Keratinocyte (primary cell): ENCODE results near the gene SH3D19. TPM values are rescaled to one million over a fixed set of nuclear protein-coding genes. Genes with fewer than 3 reads are reported as not detected.
A peak's percentile ranks its signal among the peaks of the same experiment; 100 is the strongest.

Experiments
- DNase-seq: peaks from one replicate; pipeline ENCODE4 v3.0.0-alpha.2; 2011; ENCODE audit warnings: low read depth, missing footprints, low spot score
- FAIRE-seq: peaks from 2 replicates; lab custom pipeline; 2011; peaks lifted over from hg19 to GRCh38; lab: Jason Lieb, UNC
- H2AFZ ChIP-seq: 2 replicates; pipeline ENCODE4 v1.6.0; 2012; ENCODE audit warnings: low read length, control low read depth, inconsistent platforms; ENCODE audit not compliant: control insufficient read depth
- H3K27ac ChIP-seq: 2 replicates; pipeline ENCODE4 v1.5.1; 2011; ENCODE audit warnings: low read length; ENCODE audit not compliant: control insufficient read depth, insufficient read depth
- H3K27me3 ChIP-seq: 3 replicates; pipeline ENCODE4 v1.6.0; 2011; ENCODE audit warnings: low read length; ENCODE audit not compliant: control insufficient read depth, insufficient read depth; ENCODE audit errors: extremely low read depth
- H3K36me3 ChIP-seq, 2 experiments: 2 replicates in 1 of 2; 3 replicates in 1 of 2; pipeline ENCODE4 v1.5.1; 2011; ENCODE audit warnings: low read length in 2 of 2, mild to moderate bottlenecking in 1 of 2; ENCODE audit not compliant: control insufficient read depth in 2 of 2, insufficient read depth in 2 of 2; ENCODE audit errors: extremely low read depth in 1 of 2
- H3K4me1 ChIP-seq: 3 replicates; pipeline ENCODE4 v1.5.1; 2011; ENCODE audit warnings: low read length; ENCODE audit not compliant: control insufficient read depth, insufficient read depth; ENCODE audit errors: extremely low read depth
- H3K4me2 ChIP-seq: 3 replicates; pipeline ENCODE4 v1.6.0; 2011; ENCODE audit warnings: low read depth, low read length; ENCODE audit not compliant: control insufficient read depth, insufficient read depth; ENCODE audit errors: extremely low read depth
- H3K4me3 ChIP-seq, 3 experiments: fragments of 200-600 bp in 1 of 3; sonication (generic) in 1 of 3; 2 replicates in 2 of 3; 3 replicates in 1 of 3; pipeline ENCODE4 v1.5.1; 2011 to 2016; ENCODE audit warnings: low read length in 3 of 3, mild to moderate bottlenecking in 3 of 3, control low read depth in 2 of 3, inconsistent platforms in 1 of 3, low read depth in 1 of 3, mixed read lengths in 1 of 3, mixed run types in 1 of 3, moderate library complexity in 1 of 3; ENCODE audit not compliant: control insufficient read depth in 2 of 3, insufficient read depth in 2 of 3; ENCODE audit errors: extremely low read depth in 1 of 3
- H3K79me2 ChIP-seq: 2 replicates; pipeline ENCODE4 v1.6.0; 2012; ENCODE audit warnings: low read length; ENCODE audit not compliant: control insufficient read depth, insufficient read depth
- H3K9ac ChIP-seq: 3 replicates; pipeline ENCODE4 v1.6.0; 2011; ENCODE audit warnings: low read length; ENCODE audit not compliant: control insufficient read depth, insufficient read depth; ENCODE audit errors: extremely low read depth
- H3K9me1 ChIP-seq: 3 replicates; pipeline ENCODE4 v1.6.0; 2011; ENCODE audit warnings: low read length; ENCODE audit not compliant: control insufficient read depth, insufficient read depth; ENCODE audit errors: extremely low read depth
- H3K9me3 ChIP-seq: 2 replicates; pipeline ENCODE4 v1.5.1; 2012; ENCODE audit warnings: low read depth, low read length; ENCODE audit not compliant: control insufficient read depth
- H4K20me1 ChIP-seq: 3 replicates; pipeline ENCODE4 v1.6.0; 2011; ENCODE audit warnings: low read length; ENCODE audit not compliant: control insufficient read depth, insufficient read depth; ENCODE audit errors: extremely low read depth
- CTCF ChIP-seq, 3 experiments: IDR thresholded peaks in 1 of 3; conservative IDR thresholded peaks in 1 of 3; optimal IDR thresholded peaks in 1 of 3; 2 replicates in 2 of 3; 3 replicates in 1 of 3; pipeline versions ENCODE3 to v1.5.1; 2011; ENCODE audit warnings: low read length in 3 of 3, mild to moderate bottlenecking in 3 of 3, moderate library complexity in 2 of 3, control low read depth in 1 of 3, inconsistent platforms in 1 of 3; ENCODE audit not compliant: insufficient read depth in 2 of 3; ENCODE audit errors: extremely low read depth in 1 of 3
- EZH2 ChIP-seq: IDR thresholded peaks from one replicate; pipeline ENCODE4 v1.6.1; 2012; ENCODE audit warnings: inconsistent platforms, mild to moderate bottlenecking, low read length, moderate library complexity
- dilution Hi-C: fragments of 300-500 bp; cut with MboI; formaldehyde crosslinking; loops from one replicate; pipeline ENCODE4 v1.7.0; 2020; ENCODE audit warnings: low sequenced_read_pairs; ENCODE audit not compliant: extremely low pct_ligation_motif_present
- polyA plus RNA-seq, 5 experiments: library from polyadenylated mRNA; depleted of rRNA in 3 of 5; stranded (reverse) in 3 of 5; stranded (forward) in 1 of 5; unstranded in 1 of 5; fragments of >200 nt; gene quantifications; 1 replicate in 1 of 5; 2 replicates in 3 of 5; 3 replicates in 1 of 5; pipeline versions ENCODE4 v1.2.1 to v1.2.3, GENCODE V29; 2011 to 2012; ENCODE audit warnings: missing spikeins in 2 of 5, low read depth in 1 of 5, low replicate concordance in 1 of 5

The SH3D19 gene
- polyA plus RNA-seq, 1 donor (not counting 4 experiments of a cell fraction or from before 2014, with no cell fraction given): 24.8 TPM

GRCh38 chr4:151226004-151226932 lies 99.1 kb downstream of the SH3D19 start:
- Histone ChIP-seq H3K9me3 (no peaks in the 10 kb centered on the region), H3K36me3 (no peaks in the 10 kb centered on the region), H3K27me3 (no peaks in the 10 kb centered on the region), H3K27ac (peak overlapping the region; percentile 58), H3K4me1 (peaks cover 33% of the 10 kb centered on the region), H3K79me2 (peaks cover 2% of the 10 kb centered on the region), H3K9me1 (no peaks in the 10 kb centered on the region), H3K9ac (peak overlapping the region; percentile 41), H4K20me1 (no peaks in the 10 kb centered on the region), H3K4me2 (peak overlapping the region; percentile 79), H3K4me3 (peak overlapping the region in 2 of 3 experiments; percentile 16 to 36), H2AFZ (peak overlapping the region; percentile 6)
- no peak for DNase-seq
- FAIRE-seq: peak; percentile 87
- no peak for TF ChIP-seq EZH2
- no peak for TF ChIP-seq CTCF (optimal IDR thresholded peaks at IDR 0.05 in 1 of 3, IDR thresholded peaks at IDR 0.05 in 1 of 3, conservative IDR thresholded peaks at IDR 0.05 in 1 of 3; ENCODE audit: extremely low read depth in 1 of 3, insufficient read depth in 2 of 3, low read length in 3 of 3)
- dilution Hi-C loops: no loop called here

- no peaks in the 10 kb centered on the region for H4K20me1 ChIP-seq
- TF ChIP-seq CTCF (optimal IDR thresholded peaks at IDR 0.05 in 1 of 3, IDR thresholded peaks at IDR 0.05 in 1 of 3, conservative IDR thresholded peaks at IDR 0.05 in 1 of 3; ENCODE audit: extremely low read depth in 1 of 3, insufficient read depth in 2 of 3, low read length in 3 of 3) (no peak), EZH2 (no peak)
- no peaks in the 10 kb centered on the region for H3K9me3 ChIP-seq
- no peaks in the 10 kb centered on the region for H3K79me2 ChIP-seq
- dilution Hi-C loops: no loop called here
- H3K36me3 ChIP-seq: peaks cover 0 to 4% of the 10 kb centered on the region in 2 experiments
- H3K27me3 ChIP-seq: no peaks in the 10 kb centered on the region
- H2AFZ ChIP-seq: no peak overlapping the region
- H3K4me3 ChIP-seq: no peak overlapping the region
- H3K27ac ChIP-seq: no peak overlapping the region
- no peaks in the 10 kb centered on the region for H3K9me1 ChIP-seq
- H3K9ac ChIP-seq: no peak overlapping the region
- peaks cover 33% of the 10 kb centered on the region for H3K4me1 ChIP-seq
- H3K4me2 ChIP-seq: no peak overlapping the region
- FAIRE-seq (no peak), DNase-seq (no peak)
Observed at GRCh38 chr4:151223465-151223864, 101.9 kb downstream of the SH3D19 start.
